ENCODE results near the gene PIAS1. TPM values are rescaled to one million over a fixed set of nuclear protein-coding genes. Genes with fewer than 3 reads are reported as not detected.
A peak's percentile ranks its signal among the peaks of the same experiment; 100 is the strongest.
"Not testable (repeated sequence)": the region's sequence is repeated elsewhere in the genome, so short reads cannot be mapped to it uniquely, and the experiment has no call there.

Gene PIAS1
- total RNA-seq, 2 donors from 2014 or later = 33.9 to 35.5 TPM

- no peak for ATAC-seq
- intact Hi-C loops (cut with DNase I, micrococcal nuclease) = no loop called here
- no peak for DNase-seq
Observed at GRCh38 chr15:68220967-68221366, 166.9 kb downstream of the PIAS1 start.

- DNase-seq; ATAC-seq; intact Hi-C loops (cut with DNase I, micrococcal nuclease): not testable (repeated sequence)
Observed at GRCh38 chr15:68221530-68222431, 167.7 kb downstream of the PIAS1 start.

GRCh38 chr15:68222432-68222743 is 168.3 kb downstream of the PIAS1 start:
- DNase-seq; ATAC-seq; intact Hi-C loops (cut with DNase I, micrococcal nuclease): not testable (repeated sequence)

- ATAC-seq (no peak), DNase-seq (no peak)
- intact Hi-C loops (cut with DNase I, micrococcal nuclease) = no loop called here
Observed at GRCh38 chr15:68223171-68223570, 169.1 kb downstream of the PIAS1 start.

GRCh38 chr15:68224108-68224507 is 170.0 kb downstream of the PIAS1 start:
- intact Hi-C loops (cut with DNase I, micrococcal nuclease) = no loop called here
- DNase-seq (no peak), ATAC-seq (no peak)

- DNase-seq = no peak
- intact Hi-C loops (cut with DNase I, micrococcal nuclease) = no loop called here
- ATAC-seq = no peak
Observed at GRCh38 chr15:68224546-68225250, 170.6 kb downstream of the PIAS1 start.

- DNase-seq; intact Hi-C loops (cut with DNase I, micrococcal nuclease); ATAC-seq: not testable (repeated sequence)
Observed at GRCh38 chr15:68225442-68225841, 171.3 kb downstream of the PIAS1 start.

GRCh38 chr15:68227643-68228142 is 173.6 kb downstream of the PIAS1 start:
- ATAC-seq = no peak
- intact Hi-C loops (cut with DNase I, micrococcal nuclease) = no loop called here
- DNase-seq = no peak

- ATAC-seq (peak; percentile 1), DNase-seq (no peak)
- intact Hi-C loops (cut with DNase I, micrococcal nuclease) = no loop called here
Observed at GRCh38 chr15:68228143-68228970, 174.2 kb downstream of the PIAS1 start.

GRCh38 chr15:68228971-68229385 is 174.9 kb downstream of the PIAS1 start:
- DNase-seq = no peak
- peak; percentile 1 for ATAC-seq

GRCh38 chr15:68229386-68230156 is 175.5 kb downstream of the PIAS1 start, which contains the start of gene CLN6:
Gene CLN6, minus strand, starts transcription at chr15:68229728. Its CDS starts 144 bp downstream, at chr15:68229584.
- intact Hi-C loops (cut with DNase I, micrococcal nuclease) = no loop called here

More at GRCh38 chr15:68228971-68229385, 174.9 kb downstream of the PIAS1 start:
- intact Hi-C loops (cut with DNase I, micrococcal nuclease) = no loop called here

GRCh38 chr15:68230157-68231100 is 176.3 kb downstream of the PIAS1 start:
- ATAC-seq (no peak), DNase-seq (no peak)
- intact Hi-C loops (cut with DNase I, micrococcal nuclease) = no loop called here

More at GRCh38 chr15:68229386-68230156, 175.5 kb downstream of the PIAS1 start, which contains the start of gene CLN6:
- ATAC-seq (peak; percentile 88), DNase-seq (peak; percentile 77 to 87)

GRCh38 chr15:68231102-68231818 is 177.1 kb downstream of the PIAS1 start:
- ATAC-seq = no peak
- no peak for DNase-seq
- intact Hi-C loops (cut with DNase I, micrococcal nuclease) = no loop called here

- DNase-seq (peak in 1 of 2 donors; percentile 49), ATAC-seq (peak; percentile 40)
- intact Hi-C loops (cut with DNase I, micrococcal nuclease) = no loop called here
Observed at GRCh38 chr15:68232449-68232848, 178.3 kb downstream of the PIAS1 start.

GRCh38 chr15:68232937-68233336 is 178.8 kb downstream of the PIAS1 start:
- no peak for ATAC-seq
- DNase-seq = no peak
- intact Hi-C loops (cut with DNase I, micrococcal nuclease) = no loop called here

GRCh38 chr15:68234060-68234459 is 179.9 kb downstream of the PIAS1 start:
- no peak for DNase-seq
- intact Hi-C loops (cut with DNase I, micrococcal nuclease) = no loop called here
- ATAC-seq = no peak
